ENCODE measurements around the gene PNO1.
"Not testable (repeated sequence)": the region's sequence is repeated elsewhere in the genome, so short reads cannot be mapped to it uniquely, and the experiment has no call there.

Gene PNO1

DNA sequence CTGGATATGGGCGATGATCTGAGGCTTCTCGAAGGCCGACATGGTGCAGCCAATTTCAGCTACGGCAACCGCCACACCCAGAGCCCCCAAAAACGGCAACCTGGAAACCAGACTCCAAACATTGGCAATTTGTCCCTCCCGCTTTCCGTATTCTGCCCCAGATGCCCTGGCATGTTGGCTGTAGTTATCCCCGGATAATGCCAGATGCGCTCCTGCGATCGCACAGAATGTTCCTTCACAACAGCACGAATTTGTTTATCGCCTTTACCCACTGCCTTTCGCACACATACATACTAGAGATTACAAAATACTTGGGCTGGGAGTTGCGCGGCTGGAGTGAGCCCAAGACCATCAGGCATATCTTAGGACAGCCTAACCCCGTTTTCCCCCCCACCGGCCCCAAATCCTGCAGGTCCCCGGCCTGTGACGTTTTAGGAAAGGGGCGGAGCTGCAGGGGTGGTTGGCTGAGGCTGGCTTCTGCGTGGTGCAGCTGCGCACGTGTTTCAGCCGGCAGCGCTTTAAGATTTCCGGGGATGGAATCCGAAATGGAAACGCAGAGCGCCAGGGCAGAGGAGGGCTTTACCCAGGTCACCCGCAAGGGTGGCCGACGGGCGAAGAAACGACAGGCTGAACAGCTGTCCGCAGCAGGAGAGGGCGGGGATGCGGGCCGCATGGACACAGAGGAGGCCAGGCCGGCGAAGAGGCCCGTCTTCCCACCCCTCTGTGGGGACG, at the start of gene PNO1:
Gene PNO1 (plus strand): TSS at position 487 of the 732 bp plus-strand sequence. CDS start 47 bp downstream, at position 534.
- peak; percentile 96 for DNase-seq (ENCODE audit: low spot score)

DNA sequence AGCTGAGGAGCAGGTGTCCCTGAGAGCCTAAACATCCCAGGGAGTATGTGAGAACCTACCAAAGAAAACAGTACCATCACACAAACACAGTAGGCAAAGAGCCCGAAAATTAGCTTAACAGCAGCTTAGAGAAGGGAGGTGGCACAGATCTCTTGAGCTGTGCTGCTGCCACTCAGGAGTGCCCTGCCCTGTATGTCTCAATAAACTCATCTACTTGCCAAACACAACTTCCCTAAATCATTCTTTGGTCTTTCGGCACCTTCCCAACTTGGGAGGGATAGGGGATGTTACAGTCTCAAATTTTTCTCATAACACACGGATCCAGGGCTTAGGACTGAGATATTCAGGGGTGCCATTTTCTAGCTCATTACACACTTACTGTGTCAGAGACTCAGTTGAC, 49.6 kb upstream of the PNO1 start:
- DNase-seq (ENCODE audit: low spot score) = no peak

DNA sequence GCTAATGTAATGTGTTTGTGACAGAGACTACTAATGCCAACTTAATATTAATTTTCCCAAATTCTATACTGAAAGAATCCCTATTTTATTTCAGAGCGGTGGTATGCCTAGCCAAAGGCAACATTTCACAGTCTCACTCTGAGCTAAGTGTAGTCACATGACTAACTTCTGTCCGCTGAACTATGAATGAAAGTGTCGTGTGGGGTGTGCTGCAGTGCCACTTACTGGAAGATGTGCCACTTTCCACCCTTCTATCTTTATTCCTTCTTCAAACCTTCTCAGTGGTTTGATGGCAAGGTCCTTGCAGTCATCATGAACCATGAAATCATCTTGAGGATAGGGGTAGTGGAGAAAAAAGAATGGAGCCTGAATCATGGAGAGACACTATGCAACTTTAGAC, 47.6 kb upstream of the PNO1 start:
- DNase-seq (ENCODE audit: low spot score) = no peak

DNA sequence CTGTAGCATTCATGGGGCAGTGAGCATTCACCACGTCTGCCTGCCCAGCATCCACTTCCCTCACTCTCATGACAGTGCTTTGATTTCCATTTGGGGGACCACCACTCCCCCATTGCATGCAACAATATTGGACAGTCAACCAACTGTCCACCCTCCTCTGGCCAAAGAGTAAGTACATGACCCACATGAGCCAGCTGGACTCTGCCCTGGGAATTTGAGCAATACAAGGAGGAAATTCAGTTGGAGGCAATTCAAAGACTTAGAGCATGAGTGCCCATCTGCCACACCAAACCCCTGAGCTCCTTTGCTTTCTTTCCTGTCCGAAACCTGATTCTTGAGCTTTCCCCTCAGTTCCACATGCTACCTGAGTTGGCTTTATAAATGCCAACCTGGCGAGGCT, 41.7 kb upstream of the PNO1 start:
- DNase-seq (ENCODE audit: low spot score) = no peak

DNA sequence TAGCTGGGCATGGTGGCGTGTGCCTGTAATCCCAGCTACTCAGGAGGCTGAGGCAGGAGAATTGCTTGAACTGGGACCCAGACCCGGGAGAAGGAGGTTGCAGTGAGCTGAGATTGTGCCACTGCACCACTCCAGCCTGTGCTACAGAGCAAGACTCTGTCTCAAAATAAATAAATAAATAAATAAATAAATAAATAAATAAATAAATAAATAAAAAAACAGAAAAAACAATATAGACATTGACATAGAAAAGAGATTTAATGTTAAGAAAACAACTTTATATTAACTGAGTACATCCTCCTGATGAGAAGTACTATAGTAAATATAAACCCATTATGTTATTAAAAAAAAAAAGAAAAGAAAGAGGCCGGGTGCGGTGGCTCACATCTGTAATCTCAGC, 39.8 kb upstream of the PNO1 start:
- DNase-seq (ENCODE audit: low spot score) = not testable (repeated sequence)

DNA sequence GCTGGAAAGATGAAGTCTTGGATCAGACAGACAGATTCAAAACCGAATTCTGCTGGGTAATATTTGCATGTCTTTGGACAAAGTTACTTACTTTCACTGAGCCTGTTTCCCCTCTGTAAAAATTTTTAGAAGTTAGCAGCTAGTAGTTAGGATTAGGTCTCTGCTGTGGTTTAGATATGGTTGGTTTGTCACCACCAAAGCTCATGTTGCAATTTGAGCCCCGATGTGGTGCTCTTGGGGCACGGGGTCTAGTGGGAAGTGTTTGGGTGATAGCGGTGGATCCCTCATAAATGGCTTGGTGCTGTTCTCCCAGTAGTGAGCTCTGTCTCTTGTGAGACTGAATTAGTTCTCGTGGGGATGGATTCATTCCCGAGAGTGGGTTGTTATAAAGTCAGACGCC, 38.9 kb upstream of the PNO1 start:
- no peak for DNase-seq (ENCODE audit: low spot score)

DNA sequence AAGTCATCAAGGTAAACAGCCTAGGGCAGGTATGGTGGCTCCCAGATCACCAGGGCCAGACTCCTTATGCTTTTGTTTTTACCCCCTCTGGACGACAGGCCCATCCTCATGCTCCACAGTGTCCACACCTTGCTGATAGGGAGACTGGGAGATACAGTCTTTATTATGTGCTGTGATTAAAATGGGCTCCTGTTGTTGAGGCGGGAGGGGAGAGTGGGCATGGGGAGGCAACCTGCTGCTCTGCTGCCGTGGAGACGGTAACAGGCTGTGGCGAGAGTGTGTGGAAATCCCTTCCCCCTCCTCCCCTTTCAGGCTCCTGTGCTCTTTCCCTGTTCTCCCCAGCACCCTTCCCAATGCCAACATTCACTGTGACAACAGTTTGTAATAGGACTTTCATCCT, 38.2 kb upstream of the PNO1 start:
- no peak for DNase-seq (ENCODE audit: low spot score)

DNA sequence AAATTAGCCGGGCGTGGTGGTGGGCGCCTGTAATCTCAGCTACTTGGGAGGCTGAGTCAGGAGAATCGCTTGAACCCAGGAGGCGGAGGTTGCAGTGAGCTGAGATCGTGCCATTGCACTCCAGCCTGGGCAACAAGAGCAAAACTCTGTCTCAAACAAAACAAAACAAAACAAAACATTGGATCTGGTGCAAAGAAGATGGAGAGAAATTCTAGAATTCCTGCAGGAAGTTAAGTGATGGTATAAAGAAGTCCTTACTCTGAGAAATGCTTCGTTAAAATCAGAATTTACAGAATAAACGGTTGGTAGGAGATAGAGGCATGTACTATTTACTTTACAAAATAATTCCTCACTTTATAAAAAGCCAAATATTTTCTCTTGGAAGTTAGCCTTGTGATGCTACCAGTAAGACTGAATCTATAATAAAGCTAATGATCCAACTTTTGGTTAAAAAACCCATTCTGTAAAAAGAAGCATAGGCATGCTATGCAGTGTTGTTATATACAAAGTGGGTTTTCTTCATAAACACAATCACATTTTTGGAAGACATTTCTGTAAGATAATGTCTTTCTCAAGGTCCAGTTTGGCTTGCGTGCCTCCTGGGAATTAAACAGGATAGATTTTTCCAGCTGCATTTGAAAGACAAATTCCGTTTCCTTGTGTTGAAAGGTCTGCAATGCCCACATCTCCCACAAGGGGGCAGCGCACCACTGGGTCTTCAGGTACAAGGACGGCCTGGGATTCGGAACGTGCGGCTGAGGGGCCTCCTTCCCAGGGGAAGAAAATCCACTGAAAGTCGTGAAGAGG, 35.6 kb upstream of the PNO1 start:
- peak; percentile 88 for DNase-seq (ENCODE audit: low spot score)

DNA sequence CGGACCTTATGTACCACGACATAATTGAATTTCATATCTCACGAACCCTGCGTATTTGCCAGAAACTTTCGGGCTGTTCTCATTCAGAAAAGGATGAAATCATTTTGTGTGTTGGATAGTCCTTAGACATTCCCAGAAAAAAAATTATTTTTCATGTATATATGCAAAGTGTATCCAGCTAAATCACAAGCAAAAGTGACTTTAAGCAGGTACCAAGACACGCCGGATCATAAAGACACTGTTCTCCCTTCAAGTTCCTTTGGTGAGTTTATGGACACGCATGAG, 35.1 kb upstream of the PNO1 start:
- DNase-seq (ENCODE audit: low spot score) = no peak

DNA sequence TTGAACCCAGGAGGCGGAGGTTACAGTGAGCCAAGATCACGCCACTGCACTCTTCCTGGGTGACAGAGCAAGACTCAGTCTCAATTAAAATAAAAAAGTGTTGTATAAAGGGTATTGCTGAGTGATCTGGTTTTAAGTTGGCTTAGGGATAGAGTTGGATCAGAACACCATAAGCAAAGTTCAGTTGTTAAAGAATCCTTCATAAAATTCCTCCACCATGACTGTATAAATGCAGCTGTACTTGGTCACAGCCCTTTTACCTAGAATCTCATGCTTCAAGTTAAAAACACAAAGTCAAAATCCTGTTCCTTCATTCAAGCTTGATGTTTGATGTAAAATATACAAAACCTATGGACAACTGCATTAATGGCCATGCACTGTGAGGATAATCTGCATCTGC, 33.4 kb upstream of the PNO1 start:
- no peak for DNase-seq (ENCODE audit: low spot score)

DNA sequence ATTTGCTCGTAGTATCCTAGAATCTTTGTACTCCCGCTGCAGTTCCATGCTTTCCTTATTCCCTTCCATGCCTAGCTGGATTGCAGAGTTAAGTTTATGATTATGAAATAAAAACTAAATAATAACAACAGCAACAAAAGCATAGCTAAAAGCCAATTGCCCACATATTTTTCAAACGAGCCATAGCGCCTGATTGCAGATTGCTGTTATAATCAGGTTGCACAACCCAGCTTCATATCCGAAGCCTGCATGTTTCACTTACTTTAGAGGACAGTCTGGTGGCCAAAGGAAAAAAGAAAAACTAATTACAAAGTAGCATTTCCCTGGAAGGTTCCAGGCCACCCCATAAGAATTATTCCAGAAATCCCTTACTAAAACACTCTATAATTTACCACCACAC, 31.9 kb upstream of the PNO1 start:
- no peak for DNase-seq (ENCODE audit: low spot score)

DNA sequence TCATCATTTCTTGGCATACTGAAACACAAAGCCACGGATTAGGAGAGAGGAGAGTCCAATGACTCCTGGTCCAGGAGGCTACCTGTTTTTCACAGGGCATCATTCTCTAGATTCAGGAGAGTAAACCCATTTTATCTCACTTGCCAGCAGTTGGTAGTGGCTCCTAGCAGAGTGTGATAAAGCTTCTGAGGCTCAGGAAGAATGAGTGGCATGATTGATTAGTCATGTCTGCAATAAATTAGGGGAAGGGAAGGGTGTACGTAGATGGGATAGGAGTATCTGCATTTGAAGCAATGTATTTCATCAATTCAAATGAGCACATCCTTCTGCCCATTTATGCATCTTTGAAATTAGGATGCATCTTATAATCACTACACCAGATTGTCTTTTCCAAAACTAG, 31.1 kb upstream of the PNO1 start:
- no peak for DNase-seq (ENCODE audit: low spot score)

DNA sequence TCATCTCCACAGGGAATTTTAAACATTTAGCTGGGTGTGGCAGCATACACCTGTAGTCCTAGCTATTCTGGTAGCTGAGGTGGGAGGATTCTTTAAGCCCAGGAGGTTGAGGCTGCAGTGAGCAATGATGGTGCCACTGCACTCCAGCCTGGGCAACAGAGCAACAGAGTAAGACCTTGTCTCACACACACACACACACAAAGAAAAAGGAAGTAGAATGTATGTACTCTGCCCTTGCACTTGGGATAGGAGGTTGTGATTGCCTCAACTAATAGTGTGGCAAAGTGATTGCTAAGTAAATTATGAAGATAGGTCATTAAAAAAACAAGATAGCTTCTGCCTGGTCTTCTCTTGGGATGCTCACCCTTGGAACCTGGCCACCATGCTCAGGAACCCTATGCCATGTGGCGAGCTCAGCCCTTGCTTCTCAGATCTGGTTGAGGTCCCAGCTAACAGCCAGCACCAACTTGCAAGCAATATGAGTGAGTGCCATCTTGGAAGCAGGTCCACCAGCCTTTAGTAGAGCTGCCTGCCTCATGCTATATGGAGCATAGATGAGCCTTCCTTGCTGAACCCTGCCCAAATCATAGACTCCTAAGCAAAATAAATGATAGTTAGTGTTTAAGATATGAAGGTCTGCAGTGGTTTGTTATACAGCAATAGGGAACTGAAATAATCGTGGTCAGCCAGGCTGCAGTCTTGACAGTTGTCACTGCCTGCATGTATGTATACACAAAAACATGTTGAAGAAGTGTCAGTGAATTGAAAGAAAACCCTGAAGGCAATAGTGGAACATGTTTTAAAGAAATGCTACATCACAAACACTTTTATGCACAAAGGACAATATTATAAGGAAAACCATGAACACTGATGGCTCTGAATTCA, 30.1 kb upstream of the PNO1 start:
- DNase-seq (ENCODE audit: low spot score) = no peak

DNA sequence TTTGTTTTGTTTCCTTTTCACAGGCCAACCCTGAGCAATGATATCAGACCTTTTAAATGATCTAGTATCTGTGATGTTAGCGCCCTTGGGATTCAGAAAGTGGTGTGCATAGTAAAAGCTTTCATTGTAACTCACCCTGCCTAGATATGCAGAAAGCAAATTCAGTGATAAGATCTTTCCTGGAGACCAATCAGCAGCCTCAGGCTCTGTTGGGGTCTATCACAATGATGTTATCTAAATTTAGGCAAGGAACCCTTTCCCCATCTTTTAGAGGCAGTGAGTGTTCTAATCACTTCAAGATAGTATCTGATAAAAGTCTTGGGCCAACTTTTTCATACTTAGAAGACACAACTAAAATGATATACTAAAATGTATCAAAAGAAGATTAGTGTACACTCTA, 23.6 kb upstream of the PNO1 start:
- DNase-seq (ENCODE audit: low spot score) = no peak

DNA sequence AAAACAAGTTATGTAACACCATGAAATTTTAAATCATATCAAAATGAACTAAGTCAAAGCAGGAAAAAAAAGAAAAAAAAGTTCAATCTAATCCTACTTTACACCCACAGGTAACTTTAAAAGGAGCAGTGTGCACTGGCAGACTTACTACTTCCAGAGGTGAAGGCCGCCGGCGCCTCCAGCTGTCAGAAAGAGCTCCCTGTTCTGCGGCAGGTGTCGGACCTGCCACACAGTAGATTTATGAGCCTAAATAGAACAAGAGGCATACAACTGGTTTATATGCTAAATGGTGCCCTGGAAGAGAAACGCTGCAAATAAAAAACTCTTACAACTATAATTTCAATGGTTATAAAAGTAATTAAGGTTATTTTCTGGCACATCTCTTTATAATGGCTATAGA, 23.1 kb upstream of the PNO1 start:
- DNase-seq (ENCODE audit: low spot score) = no peak

DNA sequence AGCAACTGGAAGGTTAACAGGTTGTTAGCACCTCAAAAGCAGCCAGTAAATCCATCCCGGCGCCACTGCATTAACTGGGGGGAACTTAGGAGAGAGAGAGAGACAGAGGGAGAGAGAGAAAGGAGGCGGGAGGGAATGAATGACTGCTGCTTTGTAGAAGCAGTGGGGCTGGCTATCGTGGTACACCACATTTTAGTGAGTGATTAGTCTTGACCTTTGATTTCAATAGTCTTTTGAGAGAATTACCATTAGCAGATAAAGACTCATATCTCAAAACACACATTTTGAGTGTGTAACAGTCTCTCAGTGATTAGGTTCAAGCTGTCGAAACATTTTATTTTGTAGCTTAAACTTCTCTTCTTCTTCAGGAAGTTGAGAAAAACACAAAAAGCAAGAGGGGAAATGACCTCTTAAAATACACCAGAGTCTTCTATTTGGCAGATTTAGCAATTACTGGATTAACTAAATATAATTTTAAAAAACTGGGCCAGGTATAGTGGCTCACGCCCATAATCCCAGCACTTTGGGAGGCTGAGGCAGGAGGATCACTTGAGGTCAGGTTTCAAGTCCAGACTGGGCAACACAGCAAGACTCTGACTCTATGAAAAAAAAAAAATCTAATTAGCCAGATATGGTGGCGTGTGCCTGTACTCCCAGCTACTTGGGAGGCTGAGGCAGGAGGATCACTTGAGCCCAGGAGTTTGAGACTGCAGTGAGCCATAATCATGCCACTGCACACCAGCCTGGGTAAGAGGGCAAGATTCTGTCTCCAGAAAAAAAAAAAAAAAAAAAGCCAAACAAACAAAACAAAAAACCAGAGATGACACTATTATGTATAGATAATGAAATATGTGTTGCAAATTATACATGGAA, 22.0 kb upstream of the PNO1 start:
- DNase-seq (ENCODE audit: low spot score) = no peak

DNA sequence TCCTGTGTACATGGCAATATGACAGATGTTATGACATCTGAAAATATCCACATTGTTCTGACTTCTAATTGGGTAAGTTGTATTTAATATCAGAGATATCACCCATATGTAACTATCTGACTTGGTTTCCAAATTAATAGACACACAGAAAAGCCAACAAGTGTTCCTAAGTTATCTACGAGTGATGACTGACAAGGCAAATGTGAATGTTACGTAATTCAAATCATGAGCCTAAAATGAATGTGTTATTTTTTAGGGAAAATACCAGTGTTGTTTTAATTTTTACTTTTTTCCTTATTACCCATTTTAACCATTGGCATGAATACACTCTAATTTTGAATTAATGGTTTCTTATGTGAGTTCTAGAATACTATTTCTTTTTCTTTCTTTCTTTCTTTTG, 15.8 kb upstream of the PNO1 start:
- no peak for DNase-seq (ENCODE audit: low spot score)

DNA sequence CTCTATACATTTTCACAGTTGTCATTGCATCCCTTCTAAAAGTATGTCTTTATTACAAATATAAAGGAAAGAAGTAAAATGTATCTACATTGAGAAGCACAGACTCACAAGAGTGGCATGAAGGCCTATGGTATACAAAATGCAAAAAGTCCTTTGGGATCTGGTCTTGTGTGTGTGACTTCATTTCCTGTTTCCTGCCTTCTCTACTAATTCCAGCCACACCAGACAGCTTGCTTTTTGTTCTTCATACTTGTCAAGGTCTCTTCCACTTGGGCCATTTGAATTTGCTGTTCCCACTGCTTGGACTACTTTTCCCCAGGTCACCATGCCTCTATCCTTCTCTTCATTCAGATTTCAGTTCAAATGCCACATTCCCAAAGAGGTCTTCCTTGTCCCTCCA, 6.7 kb upstream of the PNO1 start:
- no peak for DNase-seq (ENCODE audit: low spot score)

DNA sequence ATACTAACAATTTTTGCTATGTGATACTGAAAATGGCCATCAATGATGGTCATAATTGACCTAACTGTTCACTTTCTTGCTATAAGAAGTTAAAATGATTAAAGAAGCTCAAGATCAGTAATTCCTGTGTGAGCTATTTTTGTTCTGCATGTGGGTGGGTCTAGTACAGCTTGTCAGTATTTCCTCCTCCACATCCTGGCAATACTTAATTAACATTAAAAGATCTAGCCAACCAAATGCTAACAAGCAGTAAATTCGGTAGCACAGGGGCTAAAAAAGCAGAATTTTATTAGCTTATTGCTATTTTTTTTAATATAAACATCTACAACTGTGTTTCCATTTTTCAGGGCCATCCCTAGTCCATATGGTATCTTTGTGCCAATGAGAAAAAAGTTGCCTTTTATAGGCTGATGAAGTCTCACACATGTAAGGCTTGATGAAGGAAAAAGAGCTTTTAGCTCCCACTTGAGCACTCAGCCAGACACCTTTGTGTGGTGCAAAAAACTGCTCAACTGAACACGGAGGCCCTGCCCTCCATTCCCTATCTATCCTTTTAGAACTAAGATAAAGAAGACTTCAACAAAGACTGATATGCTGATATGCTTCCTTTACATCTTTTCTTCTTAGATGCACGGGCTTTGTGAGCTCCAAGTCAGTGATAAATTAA, 4.9 kb upstream of the PNO1 start:
- DNase-seq (ENCODE audit: low spot score) = peak; percentile 35

DNA sequence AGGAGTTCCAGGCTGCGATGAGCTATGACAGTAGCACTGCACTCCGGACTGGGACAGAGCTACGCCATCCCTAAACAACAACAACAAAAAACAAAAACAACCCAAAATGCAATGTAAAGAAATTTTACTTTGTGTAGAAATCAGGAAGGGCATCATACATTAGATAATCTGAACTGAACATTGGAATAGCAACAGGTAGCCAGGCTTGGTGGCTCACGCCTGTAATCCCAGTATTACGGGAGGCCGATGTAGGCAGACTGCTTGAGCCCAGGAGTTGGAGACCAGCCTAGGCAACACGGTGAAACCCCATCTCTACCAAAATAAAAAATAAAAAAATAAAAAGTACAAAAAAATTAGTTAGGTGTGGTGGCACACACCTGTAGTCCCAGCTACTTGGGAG, 2.1 kb upstream of the PNO1 start:
- DNase-seq (ENCODE audit: low spot score) = no peak

DNA sequence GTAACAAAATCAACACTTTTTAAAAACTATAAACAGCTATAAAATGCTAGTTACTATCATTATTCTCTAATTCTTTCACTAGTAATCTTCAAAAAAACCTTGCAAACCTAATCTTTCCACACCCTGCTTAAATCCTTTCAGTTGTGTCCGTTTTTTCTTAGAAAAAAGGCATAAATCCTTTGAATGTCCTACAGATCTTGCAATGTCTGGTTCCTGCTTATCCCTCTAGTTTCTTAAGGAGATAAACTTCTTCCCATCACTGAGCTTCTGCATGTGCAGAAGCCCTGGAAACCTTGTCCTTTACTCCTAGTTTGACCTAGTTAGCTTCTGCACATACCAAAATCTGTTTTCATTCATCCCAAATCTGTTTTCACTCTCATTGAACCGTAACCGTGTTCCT, 1.3 kb upstream of the PNO1 start:
- no peak for DNase-seq (ENCODE audit: low spot score)
